Mesenchymal stem cell (in vitro differentiated cells and primary cell): Measurements from ENCODE around the gene PSMG2.
A peak's percentile ranks its signal among the peaks of the same experiment; 100 is the strongest.

ENCODE experiments used
- DNase-seq: peaks from one replicate; pipeline ENCODE4 v3.0.0-alpha.2; 2013
- H2AFZ ChIP-seq: one replicate; pipeline ENCODE4 v1.6.1; 2013; ENCODE audit warnings: low read depth, mild to moderate bottlenecking, control low read depth, inconsistent platforms, low read length, moderate library complexity
- H2AK5ac ChIP-seq: 2 replicates; pipeline ENCODE4 v1.6.1; 2013; ENCODE audit warnings: low read length, moderate library complexity, mild to moderate bottlenecking, inconsistent platforms; ENCODE audit not compliant: severe bottlenecking
- H2BK120ac ChIP-seq: one replicate; pipeline ENCODE4 v1.6.1; 2013; ENCODE audit warnings: low read depth, mild to moderate bottlenecking, inconsistent platforms, low read length, moderate library complexity
- H2BK12ac ChIP-seq, 2 experiments: one replicate each; pipeline ENCODE4 v1.6.1; 2013; ENCODE audit warnings: inconsistent platforms in 2 of 2, low read length in 2 of 2, mild to moderate bottlenecking in 2 of 2, moderate library complexity in 2 of 2, control low read depth in 1 of 2
- H2BK15ac ChIP-seq: one replicate; pipeline ENCODE4 v1.6.1; 2013; ENCODE audit warnings: mild to moderate bottlenecking, low read depth, inconsistent platforms; ENCODE audit not compliant: poor library complexity, severe bottlenecking
- H2BK5ac ChIP-seq: 2 replicates; pipeline ENCODE4 v1.6.1; 2013; ENCODE audit warnings: low read depth, mild to moderate bottlenecking, low read length, control low read depth, inconsistent platforms; ENCODE audit not compliant: poor library complexity, severe bottlenecking
- H3K14ac ChIP-seq, 2 experiments: one replicate each; pipeline ENCODE4 v1.6.1; 2013; ENCODE audit warnings: inconsistent platforms in 2 of 2, low read length in 2 of 2, control low read depth in 1 of 2, mild to moderate bottlenecking in 1 of 2, moderate library complexity in 1 of 2
- H3K18ac ChIP-seq, 2 experiments: one replicate each; pipeline ENCODE4 v1.6.1; 2013; ENCODE audit warnings: inconsistent platforms in 2 of 2, low read length in 2 of 2, control low read depth in 1 of 2, low read depth in 1 of 2, mild to moderate bottlenecking in 1 of 2
- H3K23ac ChIP-seq, 2 experiments: one replicate each; pipeline ENCODE4 v1.6.1; 2013; ENCODE audit warnings: inconsistent platforms in 2 of 2, low read length in 2 of 2, mild to moderate bottlenecking in 2 of 2, moderate library complexity in 2 of 2, control low read depth in 1 of 2
- H3K27ac ChIP-seq: 2 replicates; pipeline ENCODE4 v1.5.1; 2013; ENCODE audit warnings: mild to moderate bottlenecking, moderate library complexity, low read length, control low read depth, inconsistent platforms; ENCODE audit not compliant: poor library complexity, severe bottlenecking
- H3K27me3 ChIP-seq, 2 experiments: 2 replicates each; pipeline versions ENCODE4 v1.6.1 to v1.7.0; 2013; ENCODE audit warnings: low read length in 2 of 2, mild to moderate bottlenecking in 2 of 2, moderate library complexity in 2 of 2, control low read depth in 1 of 2, inconsistent platforms in 1 of 2; ENCODE audit not compliant: control insufficient read depth in 1 of 2, insufficient read depth in 1 of 2
- H3K36me3 ChIP-seq, 2 experiments: 2 replicates each; pipeline versions ENCODE4 v1.6.1 to v1.7.0; 2013; ENCODE audit warnings: low read length in 2 of 2, control low read depth in 1 of 2, inconsistent platforms in 1 of 2, low read depth in 1 of 2, mild to moderate bottlenecking in 1 of 2; ENCODE audit not compliant: insufficient read depth in 2 of 2, control insufficient read depth in 1 of 2
- H3K4ac ChIP-seq, 2 experiments: one replicate each; pipeline ENCODE4 v1.6.1; 2013; ENCODE audit warnings: inconsistent platforms in 2 of 2, low read length in 2 of 2, mild to moderate bottlenecking in 2 of 2, moderate library complexity in 2 of 2, control low read depth in 1 of 2, low read depth in 1 of 2
- H3K4me1 ChIP-seq: 2 replicates; pipeline ENCODE4 v1.6.1; 2013; ENCODE audit warnings: low read depth, low read length, control low read depth; ENCODE audit not compliant: control insufficient read depth, insufficient read depth
- H3K4me2 ChIP-seq: 2 replicates; pipeline ENCODE4 v1.6.1; 2013; ENCODE audit warnings: low read length, mild to moderate bottlenecking, inconsistent platforms; ENCODE audit not compliant: poor library complexity, severe bottlenecking
- H3K4me3 ChIP-seq, 2 experiments: 2 replicates each; pipeline versions ENCODE4 v1.5.1 to v1.7.0; 2013; ENCODE audit warnings: low read length in 2 of 2, mild to moderate bottlenecking in 2 of 2, control low read depth in 1 of 2, low read depth in 1 of 2; ENCODE audit not compliant: insufficient read depth in 1 of 2
- H3K79me1 ChIP-seq: replicated peaks from 2 replicates; pipeline ENCODE4 v1.6.1; 2013; ENCODE audit warnings: mild to moderate bottlenecking, control low read depth, low read length, inconsistent platforms; ENCODE audit not compliant: poor library complexity, severe bottlenecking
- H3K9ac ChIP-seq: 2 replicates; pipeline ENCODE4 v1.7.0; 2013; ENCODE audit warnings: mild to moderate bottlenecking, low read length, moderate library complexity
- H3K9me3 ChIP-seq: 2 replicates; pipeline ENCODE4 v1.7.0; 2013; ENCODE audit warnings: mild to moderate bottlenecking, low read length; ENCODE audit not compliant: control insufficient read depth
- H4K8ac ChIP-seq: one replicate; pipeline ENCODE4 v1.6.1; 2013; ENCODE audit warnings: inconsistent platforms, mild to moderate bottlenecking, low read length, moderate library complexity
- H4K91ac ChIP-seq: one replicate; pipeline ENCODE4 v1.6.1; 2013; ENCODE audit warnings: mild to moderate bottlenecking, low read length, inconsistent platforms
- WGBS: methylation state at CpG from one replicate; pipeline ENCODE4 v1.1.7; 2013; ENCODE audit warnings: mixed read lengths; 5-methylcytosine and 5-hydroxymethylcytosine counted together

PSMG2 gene

GRCh38 chr18:12750076-12750714 lies 47.4 kb downstream of the PSMG2 start:
- no peak overlapping the region for H2BK120ac ChIP-seq
- no peak overlapping the region for H2BK15ac ChIP-seq
- H3K9me3 ChIP-seq, result no peaks in the 10 kb centered on the region
- no peak overlapping the region for H3K4me2 ChIP-seq
- H3K4me3 ChIP-seq, result no peak overlapping the region
- peak overlapping the region; percentile 41 for H2AK5ac ChIP-seq
- H2AFZ ChIP-seq, result no peak overlapping the region
- no peak overlapping the region for H4K91ac ChIP-seq
- H3K4ac ChIP-seq, result no peak overlapping the region
- no peak overlapping the region for H3K23ac ChIP-seq
- no peaks in the 10 kb centered on the region for H3K27me3 ChIP-seq
- no peaks in the 10 kb centered on the region for H3K79me1 ChIP-seq
- H3K4me1 ChIP-seq, result peaks cover 11% of the 10 kb centered on the region
- 76% methylated on average over 14 of the region's 14 CpGs for WGBS
- H3K9ac ChIP-seq, result no peak overlapping the region
- H2BK12ac ChIP-seq, result no peak overlapping the region
- H4K8ac ChIP-seq, result no peak overlapping the region
- no peak overlapping the region for H2BK5ac ChIP-seq
- no peak overlapping the region for H3K27ac ChIP-seq
- H3K18ac ChIP-seq, result no peak overlapping the region
- no peak for DNase-seq
- H3K36me3 ChIP-seq, result no peaks in the 10 kb centered on the region
- H3K14ac ChIP-seq, result no peak overlapping the region

GRCh38 chr18:12750715-12751502 lies 48.1 kb downstream of the PSMG2 start:
- no peak overlapping the region for H2AFZ ChIP-seq
- no peaks in the 10 kb centered on the region for H3K9me3 ChIP-seq
- no peaks in the 10 kb centered on the region for H3K36me3 ChIP-seq
- no peak for DNase-seq
- no peak overlapping the region for H2BK5ac ChIP-seq
- H4K91ac ChIP-seq, result no peak overlapping the region
- H3K4me1 ChIP-seq, result peaks cover 11% of the 10 kb centered on the region
- no peak overlapping the region for H2AK5ac ChIP-seq
- H3K79me1 ChIP-seq, result no peaks in the 10 kb centered on the region
- no peaks in the 10 kb centered on the region for H3K27me3 ChIP-seq
- no peak overlapping the region for H2BK120ac ChIP-seq
- no peak overlapping the region for H3K4ac ChIP-seq
- H3K23ac ChIP-seq, result no peak overlapping the region
- H3K4me3 ChIP-seq, result no peak overlapping the region
- no peak overlapping the region for H3K9ac ChIP-seq
- no peak overlapping the region for H3K27ac ChIP-seq
- H3K18ac ChIP-seq, result no peak overlapping the region
- H3K14ac ChIP-seq, result no peak overlapping the region
- H2BK12ac ChIP-seq, result no peak overlapping the region
- WGBS, result 94% methylated on average over 15 of the region's 18 CpGs
- H3K4me2 ChIP-seq, result no peak overlapping the region
- H2BK15ac ChIP-seq, result no peak overlapping the region
- H4K8ac ChIP-seq, result no peak overlapping the region

- no peak for DNase-seq
- Histone ChIP-seq H3K27ac (no peak overlapping the region), H3K27me3 (no peaks in the 10 kb centered on the region), H2BK15ac (no peak overlapping the region), H3K79me1 (no peaks in the 10 kb centered on the region), H3K23ac (no peak overlapping the region), H3K4me2 (no peak overlapping the region), H2AK5ac (no peak overlapping the region), H3K4me3 (no peak overlapping the region), H2BK120ac (no peak overlapping the region), H2BK12ac (no peak overlapping the region), H3K4ac (no peak overlapping the region), H4K91ac (no peak overlapping the region), H2BK5ac (no peak overlapping the region), H4K8ac (no peak overlapping the region), H2AFZ (no peak overlapping the region), H3K9ac (no peak overlapping the region), H3K36me3 (no peaks in the 10 kb centered on the region), H3K18ac (no peak overlapping the region), H3K14ac (no peak overlapping the region), H3K9me3 (no peaks in the 10 kb centered on the region), H3K4me1 (peaks cover 11% of the 10 kb centered on the region)
- 93% methylated on average over 5 of the region's 5 CpGs for WGBS
Observed at GRCh38 chr18:12751503-12751884, 48.7 kb downstream of the PSMG2 start.

- Histone ChIP-seq H3K4me3 (no peak overlapping the region), H3K9ac (no peak overlapping the region), H4K91ac (no peak overlapping the region), H3K27me3 (no peaks in the 10 kb centered on the region), H3K14ac (peak overlapping the region in 1 of 2 experiments; percentile 59), H3K4me2 (no peak overlapping the region), H4K8ac (no peak overlapping the region), H2BK5ac (no peak overlapping the region), H3K27ac (no peak overlapping the region), H2BK120ac (no peak overlapping the region), H2BK15ac (no peak overlapping the region), H3K23ac (no peak overlapping the region), H3K79me1 (no peaks in the 10 kb centered on the region), H3K36me3 (no peaks in the 10 kb centered on the region), H3K9me3 (no peaks in the 10 kb centered on the region), H2AK5ac (no peak overlapping the region), H2BK12ac (no peak overlapping the region), H3K18ac (peak overlapping the region in 1 of 2 experiments; percentile 68), H3K4ac (no peak overlapping the region), H3K4me1 (peaks cover 11% of the 10 kb centered on the region), H2AFZ (no peak overlapping the region)
- DNase-seq, result no peak
- 94% methylated on average over 4 of the region's 4 CpGs for WGBS
Observed at GRCh38 chr18:12751891-12752290, 49.0 kb downstream of the PSMG2 start.
